B cell (primary cell): ENCODE results near the gene CHST11. TPM values are rescaled to one million over a fixed set of nuclear protein-coding genes. Genes with fewer than 3 reads are reported as not detected.
A peak's percentile ranks its signal among the peaks of the same experiment; 100 is the strongest.

ENCODE experiments used
- ATAC-seq: fragments of 200-7000 bp; cut with Tn5 transposase; one replicate; pipeline ENCODE4 v1.10.0; 2021; ENCODE audit warnings: low read depth, mild to moderate bottlenecking, moderate number of reproducible peaks, moderate library complexity
- CTCF ChIA-PET: fragments of 350-600 bp; sonication (Branson Sonifier 250); formaldehyde crosslinking; loops from one replicate; lab custom pipeline; 2021; ENCODE audit warnings: antibody characterized with exemption, inconsistent platforms; lab: Charles Lee
- POLR2A ChIA-PET: fragments of 350-600 bp; sonication (Branson Sonifier 250); formaldehyde crosslinking; loops from one replicate; lab custom pipeline; 2021; ENCODE audit warnings: antibody characterized with exemption; lab: Charles Lee
- DNase-seq: peaks from one replicate; pipeline ENCODE4 v3.0.0; 2013
- H2AFZ ChIP-seq: 2 replicates; pipeline ENCODE4 v1.6.1; 2012; ENCODE audit warnings: mild to moderate bottlenecking, low read depth, low read length; ENCODE audit not compliant: insufficient read depth, poor library complexity, severe bottlenecking
- H3K27ac ChIP-seq, 2 donors: 1 replicate in 1 of 2; 2 replicates in 1 of 2; pipeline ENCODE4 v1.5.1; 2012 to 2013; ENCODE audit warnings: low read length in 2 of 2, mild to moderate bottlenecking in 2 of 2, moderate library complexity in 1 of 2
- H3K27me3 ChIP-seq, 4 experiments: fragments of 200-600 bp in 1 of 4; sonication (generic) in 1 of 4; replicated peaks in 1 of 4; 1 replicate in 2 of 4; 2 replicates in 2 of 4; pipeline versions ENCODE4 v1.6.1 to v1.7.0; 2013 to 2016; ENCODE audit warnings: low read length in 3 of 4, mild to moderate bottlenecking in 2 of 4, mixed read lengths in 1 of 4, moderate library complexity in 1 of 4; ENCODE audit not compliant: insufficient read depth in 4 of 4, control insufficient read depth in 3 of 4; ENCODE audit errors: control extremely low read depth in 1 of 4
- H3K36me3 ChIP-seq, 2 experiments: replicated peaks in 1 of 2; 1 replicate in 1 of 2; 2 replicates in 1 of 2; pipeline versions ENCODE4 v1.6.1 to v1.7.1; 2013; ENCODE audit warnings: low read length in 1 of 2; ENCODE audit not compliant: insufficient read depth in 2 of 2, control insufficient read depth in 1 of 2; ENCODE audit errors: control extremely low read depth in 1 of 2, extremely low read depth in 1 of 2
- H3K4me1 ChIP-seq, 2 donors: fragments of 200-600 bp in 1 of 2; sonication (generic) in 1 of 2; 1 replicate in 1 of 2; 2 replicates in 1 of 2; pipeline versions ENCODE4 v1.5.1 to v1.6.1; 2013 to 2017; ENCODE audit warnings: low read length in 2 of 2; ENCODE audit not compliant: control insufficient read depth in 2 of 2, insufficient read depth in 2 of 2
- H3K4me2 ChIP-seq: replicated peaks from 2 replicates; pipeline ENCODE3; 2012; ENCODE audit warnings: mild to moderate bottlenecking, low read depth, low read length; ENCODE audit not compliant: poor library complexity, severe bottlenecking
- H3K4me3 ChIP-seq, 5 experiments: fragments of 200-600 bp in 1 of 5; sonication (generic) in 1 of 5; 1 replicate in 3 of 5; 2 replicates in 2 of 5; pipeline versions ENCODE4 v1.5.1 to v1.7.0; 2011 to 2016; ENCODE audit warnings: low read length in 4 of 5, mild to moderate bottlenecking in 4 of 5, low read depth in 2 of 5, control low read depth in 1 of 5, moderate library complexity in 1 of 5; ENCODE audit not compliant: insufficient read depth in 1 of 5; ENCODE audit errors: control extremely low read depth in 1 of 5, extremely low read depth in 1 of 5
- H3K79me2 ChIP-seq: fragments of 200-600 bp; sonication (generic); one replicate; pipeline ENCODE4 v1.6.0; 2016; ENCODE audit warnings: low read length; ENCODE audit not compliant: control insufficient read depth, insufficient read depth
- H3K9ac ChIP-seq: fragments of 200-600 bp; sonication (generic); 2 replicates; pipeline ENCODE4 v1.6.1; 2017; ENCODE audit warnings: mild to moderate bottlenecking, low read length, moderate library complexity
- H3K9me3 ChIP-seq, 3 donors: one replicate each; pipeline versions ENCODE4 v1.6.1 to v1.7.1; 2013; ENCODE audit warnings: low read length in 2 of 3; ENCODE audit not compliant: control insufficient read depth in 2 of 3, insufficient read depth in 1 of 3; ENCODE audit errors: control extremely low read depth in 1 of 3
- H4K20me1 ChIP-seq: 2 replicates; pipeline ENCODE4 v1.6.0; 2012; ENCODE audit warnings: mild to moderate bottlenecking, low read length; ENCODE audit not compliant: insufficient read depth, control insufficient read depth, poor library complexity, severe bottlenecking
- H3K27ac Mint-ChIP-seq: one replicate; pipeline ENCODE4 v1.8.0; 2021; ENCODE audit warnings: mixed read lengths
- H3K27me3 Mint-ChIP-seq: one replicate; pipeline ENCODE4 v1.8.0; 2021; ENCODE audit warnings: mixed read lengths
- H3K4me1 Mint-ChIP-seq: one replicate; pipeline ENCODE4 v1.8.0; 2021; ENCODE audit warnings: mixed read lengths
- H3K4me3 Mint-ChIP-seq: one replicate; pipeline ENCODE4 v1.8.0; 2021; ENCODE audit warnings: mixed read lengths
- H3K9me3 Mint-ChIP-seq: one replicate; pipeline ENCODE4 v1.8.0; 2022; ENCODE audit warnings: mixed read lengths; ENCODE audit not compliant: insufficient read depth
- CTCF ChIP-seq: fragments of 200-600 bp; IDR thresholded peaks from one replicate; pipeline ENCODE4 v1.8.0; 2022; ENCODE audit warnings: antibody characterized with exemption, mild to moderate bottlenecking
- EZH2 ChIP-seq: IDR thresholded peaks from 2 replicates; pipeline ENCODE4 v1.6.1; 2012; ENCODE audit warnings: borderline replicate concordance, low read depth, mild to moderate bottlenecking, moderate library complexity, low read length; ENCODE audit not compliant: insufficient read depth, poor library complexity, severe bottlenecking
- WGBS: methylation state at CpG from one replicate; pipeline ENCODE4 v1.1.5; 2013; ENCODE audit warnings: missing lambda C conversion rate; ENCODE audit not compliant: insufficient coverage; 5-methylcytosine and 5-hydroxymethylcytosine counted together
- intact Hi-C: fragments of 100-400 bp; cut with micrococcal nuclease; formaldehyde crosslinking; loops from one replicate; pipeline ENCODE4 v1.10.0; 2022
- polyA plus RNA-seq: library from polyadenylated mRNA; depleted of rRNA; stranded (reverse); fragments of >200 nt; gene quantifications from 2 replicates; pipeline ENCODE4 v1.2.3, GENCODE V29; 2012
- total RNA-seq, 2 donors: library from RNA; stranded (reverse); fragments of 120-200 nt in 1 of 2; gene quantifications; 1 replicate in 1 of 2; 2 replicates in 1 of 2; pipeline versions ENCODE4 v1.2.3 to v1.2.4, GENCODE V29; 2013 to 2022

The CHST11 gene
- total and polyA plus RNA-seq, 2 donors (not counting 1 experiment from before 2014, with no cell fraction given) = 46.3 to 152 TPM

GRCh38 chr12:104602896-104603295 lies 146.1 kb downstream of the CHST11 start:
- Histone ChIP-seq H3K27me3 (no peaks in the 10 kb centered on the region), H3K4me1 (peaks cover 48 to 56% of the 10 kb centered on the region in 2 donors), H3K79me2 (peaks cover 98% of the 10 kb centered on the region), H3K9me3 (peaks cover 0 to 3% (median 0%) of the 10 kb centered on the region in 3 donors), H3K4me2 (no peak overlapping the region), H4K20me1 (peaks cover 34% of the 10 kb centered on the region), H3K4me3 (no peak overlapping the region), H3K27ac (peak overlapping the region in 1 of 2 donors; percentile 73), H3K36me3 (peaks cover 0 to 20% of the 10 kb centered on the region in 2 experiments), H2AFZ (no peak overlapping the region), H3K9ac (no peak overlapping the region)
- CTCF ChIA-PET = interaction anchor here (1.0 to 3.4 kb wide), 3 partner anchors 20 to 221 kb away, joined by 3 to 12 read pairs (median 5); partner anchors contain the start of gene CHST11
- H3K4me1 Mint-ChIP-seq = peaks cover 69% of the 10 kb centered on the region
- no peak for TF ChIP-seq EZH2
- no peak for TF ChIP-seq CTCF
- WGBS = no CpG with 5 or more reads among the region's 2 CpGs
- no peaks in the 10 kb centered on the region for H3K27me3 Mint-ChIP-seq
- ATAC-seq = no peak
- intact Hi-C loops = loop anchor here (5.0 kb wide), 1 partner anchor 36 kb away; no protein-coding TSS in a partner anchor
- H3K9me3 Mint-ChIP-seq = no peaks in the 10 kb centered on the region
- H3K4me3 Mint-ChIP-seq = no peak overlapping the region
- peak overlapping the region; percentile 47 for H3K27ac Mint-ChIP-seq
- POLR2A ChIA-PET = no interaction called here
- no peak for DNase-seq

GRCh38 chr12:104603545-104603973 lies 146.8 kb downstream of the CHST11 start:
- TF ChIP-seq CTCF (no peak), EZH2 (no peak)
- Histone ChIP-seq H2AFZ (no peak overlapping the region), H3K27me3 (no peaks in the 10 kb centered on the region), H4K20me1 (peaks cover 27% of the 10 kb centered on the region), H3K9ac (no peak overlapping the region), H3K4me3 (peak overlapping the region in 1 of 5 experiments; percentile 3), H3K9me3 (peaks cover 0 to 3% (median 0%) of the 10 kb centered on the region in 3 donors), H3K79me2 (peaks cover 98% of the 10 kb centered on the region), H3K4me1 (peaks cover 42 to 49% of the 10 kb centered on the region in 2 donors), H3K36me3 (peaks cover 0 to 20% of the 10 kb centered on the region in 2 experiments), H3K27ac (peak overlapping the region; percentile 60 to 73), H3K4me2 (peak overlapping the region; percentile 62)
- Mint-ChIP-seq H3K27me3 (no peaks in the 10 kb centered on the region), H3K27ac (peak overlapping the region; percentile 69), H3K9me3 (no peaks in the 10 kb centered on the region), H3K4me1 (peaks cover 67% of the 10 kb centered on the region), H3K4me3 (peak overlapping the region; percentile 58)
- intact Hi-C loops = loop anchor here (5.0 kb wide), 1 partner anchor 36 kb away; no protein-coding TSS in a partner anchor
- DNase-seq (no peak), ATAC-seq (no peak)
- POLR2A ChIA-PET = no interaction called here
- no CpG with 5 or more reads among the region's 1 CpG for WGBS
- CTCF ChIA-PET = interaction anchor here (0.8 to 3.4 kb wide), 6 partner anchors 18 to 222 kb away, joined by 3 to 12 read pairs (median 4); partner anchors contain the start of gene CHST11
